K562 (cell line): ENCODE results near the gene SHISAL2A. TPM values are rescaled to one million over a fixed set of nuclear protein-coding genes. Genes with fewer than 3 reads are reported as not detected.

Experiments
- ATAC-seq: fragments of 200-7000 bp; cut with Tn5 transposase; 3 replicates; pipeline ENCODE4 v1.9.1; 2020; ENCODE audit warnings: moderate library complexity
- BruUV-seq: library from RNA; stranded (reverse); fragments of 400-500 nt; replicated peaks from 2 replicates; lab custom pipeline; 2021; lab: Mats Ljungman, UMichigan
- CTCF ChIA-PET: fragments of 300-600 bp; formaldehyde crosslinking; extraction: SDS; loops from one replicate; lab custom pipeline; 2021; ENCODE audit warnings: low intra/inter-chr PET ratio; lab: Yijun Ruan, JAX
- POLR2A ChIA-PET: fragments of 300-600, 350-650 bp; sonication (Branson Sonifier 250); formaldehyde crosslinking; extraction: SDS; loops from one replicate; lab custom pipeline; 2021; ENCODE audit warnings: antibody characterized with exemption, inconsistent platforms; lab: Yijun Ruan, JAX
- DNase-seq, 4 experiments: peaks; one replicate each; pipeline versions ENCODE4 v3.0.0 to v3.0.0-alpha.2; 2011 to 2018; ENCODE audit warnings: low spot score in 3 of 4, mixed read lengths in 3 of 4; ENCODE audit errors: extremely low read depth in 1 of 4
- FAIRE-seq: peaks from 2 replicates; lab custom pipeline; 2011; peaks lifted over from hg19 to GRCh38; lab: Jason Lieb, UNC
- H2AFZ ChIP-seq: 2 replicates; pipeline ENCODE4 v1.6.0; 2011; ENCODE audit warnings: low read depth, low read length, control low read depth, inconsistent platforms
- H3K27ac ChIP-seq: fragments of 200-600 bp; 3 replicates; pipeline ENCODE4 v1.8.0; 2011; ENCODE audit warnings: low read depth, mild to moderate bottlenecking, control low read depth, inconsistent platforms, low read length, moderate library complexity, mixed read lengths; ENCODE audit errors: extremely low read depth
- H3K27me3 ChIP-seq, 2 experiments: fragments of 300-600 bp in 1 of 2; 2 replicates in 1 of 2; 3 replicates in 1 of 2; pipeline versions ENCODE4 v1.6.0 to v1.8.0; 2011; ENCODE audit warnings: inconsistent platforms in 2 of 2, low read length in 2 of 2, mild to moderate bottlenecking in 1 of 2, mixed read lengths in 1 of 2, moderate library complexity in 1 of 2; ENCODE audit not compliant: control insufficient read depth in 2 of 2, insufficient read depth in 2 of 2
- H3K36me3 ChIP-seq: fragments of 300-600 bp; 3 replicates; pipeline ENCODE4 v1.8.0; 2011; ENCODE audit warnings: mild to moderate bottlenecking, low read length, inconsistent platforms; ENCODE audit not compliant: control insufficient read depth, insufficient read depth
- H3K4me1 ChIP-seq, 2 experiments: fragments of 200-600 bp in 1 of 2; replicated peaks in 1 of 2; 2 replicates in 1 of 2; 3 replicates in 1 of 2; pipeline versions ENCODE4 v1.5.1 to v1.8.0; 2011; ENCODE audit warnings: inconsistent platforms in 2 of 2, low read length in 2 of 2, mild to moderate bottlenecking in 1 of 2, mixed read lengths in 1 of 2, moderate library complexity in 1 of 2; ENCODE audit not compliant: control insufficient read depth in 2 of 2, insufficient read depth in 2 of 2
- H3K4me2 ChIP-seq: 2 replicates; pipeline ENCODE4 v1.6.1; 2011; ENCODE audit warnings: low read length, control low read depth, inconsistent platforms, mixed read lengths; ENCODE audit not compliant: insufficient read depth
- H3K4me3 ChIP-seq: fragments of 200-600 bp; sonication (generic), shearing (Covaris generic); 2 replicates; pipeline ENCODE4 v1.5.1; 2016; ENCODE audit warnings: control low read depth, inconsistent platforms
- H3K79me2 ChIP-seq: fragments of 200-600 bp; 3 replicates; pipeline ENCODE4 v1.8.0; 2011; ENCODE audit warnings: low read length, inconsistent platforms; ENCODE audit not compliant: control insufficient read depth, insufficient read depth
- H3K9ac ChIP-seq, 2 experiments: 2 replicates each; pipeline versions ENCODE4 v1.6.0 to v1.6.1; 2011; ENCODE audit warnings: low read depth in 2 of 2, low read length in 2 of 2, control low read depth in 1 of 2, inconsistent platforms in 1 of 2, mild to moderate bottlenecking in 1 of 2, mixed read lengths in 1 of 2; ENCODE audit not compliant: insufficient read depth in 1 of 2
- H3K9me1 ChIP-seq: one replicate; pipeline ENCODE4 v1.6.0; 2011; ENCODE audit warnings: inconsistent platforms, mild to moderate bottlenecking, low read length, moderate library complexity; ENCODE audit not compliant: control insufficient read depth, insufficient read depth
- H3K9me3 ChIP-seq: replicated peaks from 2 replicates; pipeline ENCODE4 v1.5.1; 2011; ENCODE audit warnings: low read depth, low read length, inconsistent platforms; ENCODE audit not compliant: control insufficient read depth, insufficient read depth
- H4K20me1 ChIP-seq: replicated peaks from 2 replicates; pipeline ENCODE4 v1.6.1; 2011; ENCODE audit warnings: low read length, inconsistent platforms, mixed read lengths; ENCODE audit not compliant: control insufficient read depth, insufficient read depth
- C11orf30 ChIP-seq: fragments of 450-650 bp; IDR thresholded peaks from 2 replicates; pipeline ENCODE4 v1.6.1; 2016; ENCODE audit warnings: low read depth, mild to moderate bottlenecking
- CSDE1 ChIP-seq, 2 experiments: fragments of 450-650 bp; IDR thresholded peaks; 2 replicates each; pipeline ENCODE4 v1.6.1; 2016; ENCODE audit warnings: mild to moderate bottlenecking in 1 of 2
- KHSRP ChIP-seq: fragments of 450-650 bp; IDR thresholded peaks from 2 replicates; pipeline ENCODE4 v1.6.1; 2017
- PURB ChIP-seq: sonication (generic); formaldehyde crosslinking; IDR thresholded peaks from 2 replicates; pipeline ENCODE4 v1.9.0; 2021; ENCODE audit warnings: low read depth, mild to moderate bottlenecking, missing genetic modification reagents
- SIRT6 ChIP-seq: IDR thresholded peaks from one replicate; pipeline ENCODE4 v1.6.1; 2012; ENCODE audit warnings: low read depth, mild to moderate bottlenecking, control low read depth, inconsistent platforms, low read length, moderate library complexity
- TRIM25 ChIP-seq: fragments of 450-650 bp; IDR thresholded peaks from 2 replicates; pipeline ENCODE4 v1.7.0; 2016; ENCODE audit warnings: borderline replicate concordance
- WGBS: fragments of 100-300 bp; shearing (Covaris generic); methylation state at CpG from one replicate; pipeline ENCODE4 v1.1.6; 2016; ENCODE audit warnings: low coverage, mixed read lengths; ENCODE audit not compliant: insufficient coverage; ENCODE audit errors: missing lambda C conversion rate; 5-methylcytosine and 5-hydroxymethylcytosine counted together
- in situ Hi-C: fragments of 300-500 bp; cut with MboI; formaldehyde crosslinking; loops from 4 replicates; pipeline ENCODE4 v1.15.0; 2018; ENCODE audit warnings: inconsistent platforms, mixed read lengths
- intact Hi-C: fragments of 100-400 bp; cut with micrococcal nuclease; formaldehyde crosslinking; loops from 2 replicates; pipeline ENCODE4 v1.14.2; 2022
- polyA plus RNA-seq, 8 experiments: library from polyadenylated mRNA; depleted of rRNA in 4 of 8; stranded (reverse) in 5 of 8; unstranded in 3 of 8; fragments of >200 nt; fragmentation: Nextera tagmentation in 2 of 8; fragmentation: Illumina TruSeq in 1 of 8; extraction: Ambion mirVana in 2 of 8; extraction: Trizol in 1 of 8; gene quantifications; 2 replicates each; pipeline versions ENCODE4 v1.2.1 to v1.2.3, GENCODE V29; 2011 to 2014; ENCODE audit warnings: inconsistent platforms in 1 of 8, missing spikeins in 1 of 8
- total RNA-seq, 7 experiments: library from RNA; depleted of rRNA in 6 of 7; stranded (reverse); fragments of >200 nt in 6 of 7; fragmentation: Illumina TruSeq in 2 of 7; extraction: Trizol in 2 of 7; gene quantifications; 2 replicates each; pipeline versions ENCODE4 v1.2.1 to v1.2.3, GENCODE V29; 2011 to 2021; ENCODE audit warnings: low replicate concordance in 1 of 7
- TF ChIP-seq, protein P1 (sequence below): fragments of 450-650 bp; IDR thresholded peaks from 2 replicates; pipeline ENCODE4 v1.6.1; 2017; ENCODE audit warnings: antibody characterized with exemption, mild to moderate bottlenecking

SHISAL2A gene
- total and polyA plus RNA-seq, 9 of the 15 experiments (the other 6 are each of a cell fraction or from before 2014, with no cell fraction given) = 0.11 TPM; not detected in 8

GRCh38 chr1:52600533-52601179 is 32.3 kb upstream of the SHISAL2A start:
- no peak for ATAC-seq
- CTCF ChIA-PET = no interaction called here

More at GRCh38 chr1:52600533-52601179, 32.3 kb upstream of the SHISAL2A start:
- no TSS peak for BruUV-seq
- H4K20me1 ChIP-seq = no peaks in the 10 kb centered on the region
- H3K27ac ChIP-seq = no peak overlapping the region
- H3K4me3 ChIP-seq = no peak overlapping the region
- no peak for FAIRE-seq
- WGBS = 79% methylated on average over 8 of the region's 8 CpGs
- no peaks in the 10 kb centered on the region for H3K4me1 ChIP-seq
- no peaks in the 10 kb centered on the region for H3K27me3 ChIP-seq
- H3K4me2 ChIP-seq = no peak overlapping the region
- POLR2A ChIA-PET = no interaction called here
- no peaks in the 10 kb centered on the region for H3K36me3 ChIP-seq
- TF ChIP-seq SIRT6 (no peak), CSDE1 (IDR thresholded peaks at IDR 0.05) (no peak), TRIM25 (no peak), KHSRP (no peak), C11orf30 (no peak), PURB (no peak)
- TF ChIP-seq, protein P1, sequence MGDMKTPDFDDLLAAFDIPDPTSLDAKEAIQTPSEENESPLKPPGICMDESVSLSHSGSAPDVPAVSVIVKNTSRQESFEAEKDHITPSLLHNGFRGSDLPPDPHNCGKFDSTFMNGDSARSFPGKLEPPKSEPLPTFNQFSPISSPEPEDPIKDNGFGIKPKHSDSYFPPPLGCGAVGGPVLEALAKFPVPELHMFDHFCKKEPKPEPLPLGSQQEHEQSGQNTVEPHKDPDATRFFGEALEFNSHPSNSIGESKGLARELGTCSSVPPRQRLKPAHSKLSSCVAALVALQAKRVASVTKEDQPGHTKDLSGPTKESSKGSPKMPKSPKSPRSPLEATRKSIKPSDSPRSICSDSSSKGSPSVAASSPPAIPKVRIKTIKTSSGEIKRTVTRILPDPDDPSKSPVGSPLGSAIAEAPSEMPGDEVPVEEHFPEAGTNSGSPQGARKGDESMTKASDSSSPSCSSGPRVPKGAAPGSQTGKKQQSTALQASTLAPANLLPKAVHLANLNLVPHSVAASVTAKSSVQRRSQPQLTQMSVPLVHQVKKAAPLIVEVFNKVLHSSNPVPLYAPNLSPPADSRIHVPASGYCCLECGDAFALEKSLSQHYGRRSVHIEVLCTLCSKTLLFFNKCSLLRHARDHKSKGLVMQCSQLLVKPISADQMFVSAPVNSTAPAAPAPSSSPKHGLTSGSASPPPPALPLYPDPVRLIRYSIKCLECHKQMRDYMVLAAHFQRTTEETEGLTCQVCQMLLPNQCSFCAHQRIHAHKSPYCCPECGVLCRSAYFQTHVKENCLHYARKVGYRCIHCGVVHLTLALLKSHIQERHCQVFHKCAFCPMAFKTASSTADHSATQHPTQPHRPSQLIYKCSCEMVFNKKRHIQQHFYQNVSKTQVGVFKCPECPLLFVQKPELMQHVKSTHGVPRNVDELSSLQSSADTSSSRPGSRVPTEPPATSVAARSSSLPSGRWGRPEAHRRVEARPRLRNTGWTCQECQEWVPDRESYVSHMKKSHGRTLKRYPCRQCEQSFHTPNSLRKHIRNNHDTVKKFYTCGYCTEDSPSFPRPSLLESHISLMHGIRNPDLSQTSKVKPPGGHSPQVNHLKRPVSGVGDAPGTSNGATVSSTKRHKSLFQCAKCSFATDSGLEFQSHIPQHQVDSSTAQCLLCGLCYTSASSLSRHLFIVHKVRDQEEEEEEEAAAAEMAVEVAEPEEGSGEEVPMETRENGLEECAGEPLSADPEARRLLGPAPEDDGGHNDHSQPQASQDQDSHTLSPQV = no peak
- TF ChIP-seq, all 486 proteins: peak for 0
- no peaks in the 10 kb centered on the region for H3K9me3 ChIP-seq
- intact Hi-C loops (no loop called here), in situ Hi-C loops (no loop called here)
- no peaks in the 10 kb centered on the region for H3K9me1 ChIP-seq
- no peaks in the 10 kb centered on the region for H3K79me2 ChIP-seq
- no peak overlapping the region for H2AFZ ChIP-seq
- no peak for DNase-seq
- no peak overlapping the region for H3K9ac ChIP-seq
